VCaP (cell line): ENCODE measurements around the gene CHRNA9.
"Not testable (repeated sequence)": the region's sequence is repeated elsewhere in the genome, so short reads cannot be mapped to it uniquely, and the experiment has no call there.

Experiments used
- H3K27ac ChIP-seq: fragments of 450-650 bp; 2 replicates; pipeline ENCODE4 v1.5.1; 2017
- CTCF ChIP-seq: fragments of 450-650 bp; conservative IDR thresholded peaks from 2 replicates; pipeline ENCODE4 v1.5.1; 2017; ENCODE audit warnings: mild to moderate bottlenecking, moderate library complexity

Gene CHRNA9

GRCh38 chr4:40375620-40376019, 40.5 kb downstream of the CHRNA9 start:
- H3K27ac ChIP-seq, result no peak overlapping the region
- TF ChIP-seq CTCF, result no peak

DNA sequence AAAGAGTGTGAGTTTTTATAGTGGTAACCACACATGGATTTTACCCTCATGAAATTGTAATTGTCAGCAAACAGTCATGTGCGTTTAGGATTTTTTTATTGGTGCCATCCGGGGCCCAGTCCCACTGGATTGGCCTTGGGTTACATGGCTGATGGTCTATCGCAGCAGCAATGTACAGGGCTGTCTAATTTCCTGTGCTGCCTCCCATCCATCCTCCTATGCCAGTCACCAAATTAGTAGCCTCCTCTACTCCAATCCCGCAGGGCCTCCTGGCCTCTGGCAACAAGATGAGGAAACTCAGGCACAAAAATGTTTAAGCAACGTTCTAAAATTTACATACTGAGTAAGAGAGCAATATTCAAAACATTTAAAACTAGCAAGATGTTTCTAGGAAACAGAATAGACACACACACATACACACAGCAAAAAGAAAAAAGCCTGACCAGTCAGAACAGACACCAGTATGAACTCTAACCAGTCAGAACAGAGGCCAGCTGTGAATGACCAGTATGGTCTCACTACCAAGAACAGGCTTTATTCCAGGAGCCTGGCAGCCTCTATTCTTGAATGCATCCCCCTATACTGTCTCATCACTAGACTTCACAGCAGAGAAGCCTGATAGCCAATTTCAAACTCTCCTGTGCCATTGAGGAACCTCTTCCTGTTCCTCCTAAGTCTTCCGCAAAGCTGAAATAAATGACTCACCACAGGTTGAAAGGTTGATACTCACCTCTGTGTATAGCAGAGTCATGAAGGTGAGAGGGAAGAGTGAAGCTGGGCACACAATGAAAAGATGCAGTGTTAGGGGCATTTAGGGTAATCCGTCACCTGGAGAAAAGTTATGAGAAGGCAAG, 42.6 kb downstream of the CHRNA9 start:
- H3K27ac ChIP-seq, result peak overlapping the region; percentile 26; the same call in 1 of the 2 replicates
- no peak for TF ChIP-seq CTCF

DNA sequence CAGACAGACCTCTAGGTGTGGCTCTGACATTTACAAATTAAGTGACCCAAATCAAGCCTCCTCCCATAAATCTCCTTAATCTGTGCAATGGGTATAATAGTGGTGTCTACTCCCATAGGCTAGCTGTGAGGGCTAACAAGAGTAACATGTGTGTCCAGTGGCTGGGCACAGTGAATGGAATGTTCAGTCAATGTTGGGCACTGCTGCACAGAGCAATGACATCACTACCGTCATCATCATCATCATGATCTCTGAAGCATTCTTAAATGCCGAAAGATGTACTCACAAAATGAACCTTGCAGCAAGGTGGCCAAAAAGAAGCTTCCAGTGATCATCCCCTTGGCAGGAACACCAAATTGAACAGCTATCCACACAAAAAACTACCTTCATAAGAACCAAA, 43.5 kb downstream of the CHRNA9 start:
- no peak for TF ChIP-seq CTCF
- H3K27ac ChIP-seq, result no peak overlapping the region

DNA sequence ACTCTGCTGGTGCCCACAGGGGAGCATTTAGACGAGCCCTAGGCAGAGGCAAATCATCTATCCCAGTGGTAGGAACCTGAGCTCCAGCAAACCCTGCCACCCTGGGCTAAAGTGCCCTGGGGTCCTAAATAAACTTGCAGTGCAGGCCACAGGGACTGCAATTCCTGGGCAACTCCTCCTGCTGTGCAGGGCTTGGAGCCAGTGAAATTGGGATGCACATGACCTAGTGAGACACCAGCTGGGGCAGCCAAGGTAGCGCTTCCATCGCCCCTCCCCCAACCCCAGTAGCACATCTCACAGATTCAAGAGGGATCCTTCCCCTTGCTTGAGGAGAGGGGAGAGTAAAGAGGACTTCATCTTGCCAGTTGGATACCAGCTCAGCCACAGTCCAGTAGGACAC, 44.1 kb downstream of the CHRNA9 start:
- no peak overlapping the region for H3K27ac ChIP-seq
- no peak for TF ChIP-seq CTCF

- no peak for TF ChIP-seq CTCF
- no peak overlapping the region for H3K27ac ChIP-seq
Measured at GRCh38 chr4:40380647-40381046, 45.5 kb downstream of the CHRNA9 start.

DNA sequence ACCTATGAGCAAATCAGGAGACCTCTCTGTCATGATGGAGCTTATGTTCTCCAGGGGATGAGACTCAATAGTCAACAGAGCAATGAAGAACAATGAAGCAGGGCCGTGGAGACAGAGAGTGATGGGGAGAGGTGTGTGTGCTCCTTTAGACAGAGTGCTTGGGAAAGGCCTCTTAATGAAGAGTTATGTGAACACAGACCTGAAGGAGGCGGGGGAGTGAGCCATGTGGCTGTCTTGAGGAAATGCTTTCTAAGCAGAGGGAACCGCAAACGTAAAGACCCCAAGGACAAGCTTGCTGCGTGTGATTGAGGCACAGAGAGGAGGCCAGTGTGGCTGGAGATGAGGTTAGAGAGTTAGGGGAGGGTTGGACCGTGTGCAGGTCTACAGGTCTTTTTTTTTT, 53.1 kb downstream of the CHRNA9 start:
- no peak overlapping the region for H3K27ac ChIP-seq
- TF ChIP-seq CTCF, result no peak

DNA sequence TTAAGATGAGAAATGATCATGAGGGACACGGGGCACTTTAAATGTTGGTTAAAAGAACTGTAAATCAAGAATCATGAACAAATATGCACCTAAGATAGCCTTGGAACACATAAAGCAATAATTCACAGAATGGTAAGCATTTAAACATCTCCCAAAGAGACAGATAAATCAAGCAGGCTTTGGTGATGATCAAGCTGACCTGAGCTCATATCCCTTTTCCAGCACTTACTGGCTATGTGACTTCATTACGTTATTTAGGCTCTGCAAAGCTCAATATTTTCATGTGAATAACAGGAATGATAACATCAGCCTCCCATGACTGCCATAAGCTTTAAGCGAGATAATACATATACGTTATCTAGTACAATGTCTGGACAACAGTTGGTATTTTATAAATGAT, 54.9 kb downstream of the CHRNA9 start:
- TF ChIP-seq CTCF, result no peak
- H3K27ac ChIP-seq, result no peak overlapping the region

- H3K27ac ChIP-seq, result not testable (repeated sequence)
Measured at GRCh38 chr4:40392241-40392640, 57.1 kb downstream of the CHRNA9 start.
